Measurements from ENCODE around the gene COX8C.

COX8C gene

GRCh38 chr14:93304771-93305170 lies 42.2 kb upstream of the COX8C start:
- Histone ChIP-seq H3K4me1 (ENCODE audit: control insufficient read depth, low read length) (peaks cover 6% of the 10 kb centered on the region), H3K79me2 (ENCODE audit: control insufficient read depth, low read length) (peaks cover 65% of the 10 kb centered on the region), H3K36me3 (ENCODE audit: control insufficient read depth, low read length) (no peaks in the 10 kb centered on the region), H3F3A (ENCODE audit: control insufficient read depth, insufficient read depth) (no peaks in the 10 kb centered on the region), H3K4me3 (ENCODE audit: low read length) (no peak overlapping the region), H3K9me3 (ENCODE audit: control insufficient read depth, insufficient read depth, low read length) (no peaks in the 10 kb centered on the region), H3K27ac (ENCODE audit: low read depth, low read length) (no peak overlapping the region), H3K9me2 (replicated peaks; ENCODE audit: control insufficient read depth, low read length) (no peaks in the 10 kb centered on the region), H3K27me3 (ENCODE audit: control insufficient read depth, low read length) (no peaks in the 10 kb centered on the region), H4K20me1 (ENCODE audit: control insufficient read depth, insufficient read depth, low read depth, low read length) (peaks cover 4% of the 10 kb centered on the region; the same call in 1 of the 2 replicates), H3K4me2 (ENCODE audit: low read length) (no peak overlapping the region)
- TF ChIP-seq EZH2phosphoT487 (IDR thresholded peaks at IDR 0.05; ENCODE audit: borderline replicate concordance, low read length) (no peak), CTCF (IDR thresholded peaks at IDR 0.05; ENCODE audit: low read depth, low read length, poor library complexity, severe bottlenecking) (no peak)

- no peak overlapping the region for H3K4me2 ChIP-seq (ENCODE audit: low read length)
- no peak overlapping the region for H3K27ac ChIP-seq (ENCODE audit: low read depth, low read length)
- H3K36me3 ChIP-seq (ENCODE audit: control insufficient read depth, low read length): no peaks in the 10 kb centered on the region
- no peak for TF ChIP-seq CTCF (IDR thresholded peaks at IDR 0.05; ENCODE audit: low read depth, low read length, poor library complexity, severe bottlenecking)
- TF ChIP-seq EZH2phosphoT487 (IDR thresholded peaks at IDR 0.05; ENCODE audit: borderline replicate concordance, low read length): no peak
- H3K4me1 ChIP-seq (ENCODE audit: control insufficient read depth, low read length): peaks cover 6% of the 10 kb centered on the region
- H3K4me3 ChIP-seq (ENCODE audit: low read length): no peak overlapping the region
- H3K79me2 ChIP-seq (ENCODE audit: control insufficient read depth, low read length): peaks cover 70% of the 10 kb centered on the region
- no peaks in the 10 kb centered on the region for H3F3A ChIP-seq (ENCODE audit: control insufficient read depth, insufficient read depth)
- no peaks in the 10 kb centered on the region for H3K9me3 ChIP-seq (ENCODE audit: control insufficient read depth, insufficient read depth, low read length)
- H4K20me1 ChIP-seq (ENCODE audit: control insufficient read depth, insufficient read depth, low read depth, low read length): peaks cover 4% of the 10 kb centered on the region; the same call in 1 of the 2 replicates
- no peaks in the 10 kb centered on the region for H3K9me2 ChIP-seq (replicated peaks; ENCODE audit: control insufficient read depth, low read length)
- H3K27me3 ChIP-seq (ENCODE audit: control insufficient read depth, low read length): no peaks in the 10 kb centered on the region
Observed at GRCh38 chr14:93305725-93306418, 41.1 kb upstream of the COX8C start.

GRCh38 chr14:93306812-93307211 lies 40.2 kb upstream of the COX8C start:
- Histone ChIP-seq H3K36me3 (ENCODE audit: control insufficient read depth, low read length) (no peaks in the 10 kb centered on the region), H3K27ac (ENCODE audit: low read depth, low read length) (no peak overlapping the region), H3K9me2 (replicated peaks; ENCODE audit: control insufficient read depth, low read length) (no peaks in the 10 kb centered on the region), H3K9me3 (ENCODE audit: control insufficient read depth, insufficient read depth, low read length) (no peaks in the 10 kb centered on the region), H3K4me2 (ENCODE audit: low read length) (no peak overlapping the region), H3K27me3 (ENCODE audit: control insufficient read depth, low read length) (no peaks in the 10 kb centered on the region), H3K4me3 (ENCODE audit: low read length) (no peak overlapping the region), H3K79me2 (ENCODE audit: control insufficient read depth, low read length) (peaks cover 71% of the 10 kb centered on the region), H3K4me1 (ENCODE audit: control insufficient read depth, low read length) (peaks cover 6% of the 10 kb centered on the region), H4K20me1 (ENCODE audit: control insufficient read depth, insufficient read depth, low read depth, low read length) (peaks cover 4% of the 10 kb centered on the region; the same call in 1 of the 2 replicates), H3F3A (ENCODE audit: control insufficient read depth, insufficient read depth) (no peaks in the 10 kb centered on the region)
- no peak for TF ChIP-seq EZH2phosphoT487 (IDR thresholded peaks at IDR 0.05; ENCODE audit: borderline replicate concordance, low read length)
- no peak for TF ChIP-seq CTCF (IDR thresholded peaks at IDR 0.05; ENCODE audit: low read depth, low read length, poor library complexity, severe bottlenecking)

All from DOHH2 (cell line).